GM21360 (cell line): ENCODE data around the gene RAD51B.
"Not testable (repeated sequence)": the region's sequence is repeated elsewhere in the genome, so short reads cannot be mapped to it uniquely, and the experiment has no call there.

Experiments
- ATAC-seq: cut with Tn5 transposase; IDR thresholded peaks from one replicate; pipeline ENCODE4 v1.9.1; 2021; ENCODE audit warnings: mild to moderate bottlenecking, moderate library complexity; ENCODE audit not compliant: unreplicated experiment

Gene RAD51B

GRCh38 chr14:68414121-68414520 is 594.5 kb downstream of the RAD51B start:
- no peak for ATAC-seq

- ATAC-seq, result no peak
Measured at GRCh38 chr14:68416171-68416570, 596.6 kb downstream of the RAD51B start.

GRCh38 chr14:68417009-68417650 is 597.6 kb downstream of the RAD51B start:
- ATAC-seq, result no peak

GRCh38 chr14:68418174-68419118 is 598.9 kb downstream of the RAD51B start:
- no peak for ATAC-seq

- ATAC-seq, result no peak
Measured at GRCh38 chr14:68420350-68420749, 600.8 kb downstream of the RAD51B start.

GRCh38 chr14:68421116-68421515 is 601.5 kb downstream of the RAD51B start:
- ATAC-seq, result no peak

GRCh38 chr14:68423686-68424085 is 604.1 kb downstream of the RAD51B start:
- ATAC-seq, result no peak

- ATAC-seq, result no peak
Measured at GRCh38 chr14:68424443-68425172, 605.0 kb downstream of the RAD51B start.

- ATAC-seq, result no peak
Measured at GRCh38 chr14:68426661-68427549, 607.3 kb downstream of the RAD51B start.

- ATAC-seq, result no peak
Measured at GRCh38 chr14:68427550-68427890, 607.9 kb downstream of the RAD51B start.

GRCh38 chr14:68428900-68429299 is 609.3 kb downstream of the RAD51B start:
- ATAC-seq, result not testable (repeated sequence)

GRCh38 chr14:68434173-68434572 is 614.6 kb downstream of the RAD51B start:
- ATAC-seq, result not testable (repeated sequence)

GRCh38 chr14:68435631-68436030 is 616.1 kb downstream of the RAD51B start:
- not testable (repeated sequence) for ATAC-seq

GRCh38 chr14:68439676-68440075 is 620.1 kb downstream of the RAD51B start:
- ATAC-seq, result no peak

GRCh38 chr14:68440820-68441219 is 621.2 kb downstream of the RAD51B start:
- no peak for ATAC-seq

GRCh38 chr14:68441542-68441941 is 622.0 kb downstream of the RAD51B start:
- ATAC-seq, result no peak

GRCh38 chr14:68442828-68443629 is 623.5 kb downstream of the RAD51B start:
- no peak for ATAC-seq

GRCh38 chr14:68444449-68445168 is 625.0 kb downstream of the RAD51B start:
- ATAC-seq, result no peak
